Thyroid gland (tissue), 4 donors: Measurements from ENCODE around the gene SAMMSON.

Experiments
- CTCF ChIP-seq, 6 experiments: fragments of 200-600 bp in 3 of 6; fragments of 450-650 bp in 3 of 6; sonication (generic) in 3 of 6; IDR thresholded peaks; one replicate each; pipeline ENCODE4 v1.5.1; 2016 to 2019; ENCODE audit warnings: antibody characterized with exemption in 6 of 6, mild to moderate bottlenecking in 2 of 6, inconsistent platforms in 1 of 6, moderate library complexity in 1 of 6
- POLR2A ChIP-seq, 2 donors: fragments of 450-650 bp; IDR thresholded peaks; one replicate each; pipeline ENCODE4 v1.6.1; 2017; ENCODE audit warnings: antibody characterized with exemption in 2 of 2, mild to moderate bottlenecking in 2 of 2, moderate library complexity in 1 of 2

GRCh38 chr3:70119879-70120278 lies 120.3 kb downstream of the SAMMSON start:
- TF ChIP-seq CTCF (IDR thresholded peaks at IDR 0.05) (no peak), POLR2A (IDR thresholded peaks at IDR 0.05) (no peak)
